ENCODE data around the gene ABCF3. TPM values are rescaled to one million over a fixed set of nuclear protein-coding genes. Genes with fewer than 3 reads are reported as not detected.

Gene ABCF3
- total RNA-seq, 1 donor from 2014 or later = 35.1 TPM

- peak overlapping the region; percentile 91 for H3K4me3 ChIP-seq (ENCODE audit: low read depth, low read length)
- no peak for DNase-seq (ENCODE audit: low read depth)
- TF ChIP-seq CTCF (conservative IDR thresholded peaks at IDR 0.05; ENCODE audit: low read depth, low read length) = no peak
Observed at GRCh38 chr3:184177331-184177731, 8.7 kb upstream of the ABCF3 start.

- H3K4me3 ChIP-seq (ENCODE audit: low read depth, low read length) = peak overlapping the region; percentile 91
- no peak for TF ChIP-seq CTCF (conservative IDR thresholded peaks at IDR 0.05; ENCODE audit: low read depth, low read length)
- DNase-seq (ENCODE audit: low read depth) = no peak
Observed at GRCh38 chr3:184177767-184178306, 8.2 kb upstream of the ABCF3 start.

DNA sequence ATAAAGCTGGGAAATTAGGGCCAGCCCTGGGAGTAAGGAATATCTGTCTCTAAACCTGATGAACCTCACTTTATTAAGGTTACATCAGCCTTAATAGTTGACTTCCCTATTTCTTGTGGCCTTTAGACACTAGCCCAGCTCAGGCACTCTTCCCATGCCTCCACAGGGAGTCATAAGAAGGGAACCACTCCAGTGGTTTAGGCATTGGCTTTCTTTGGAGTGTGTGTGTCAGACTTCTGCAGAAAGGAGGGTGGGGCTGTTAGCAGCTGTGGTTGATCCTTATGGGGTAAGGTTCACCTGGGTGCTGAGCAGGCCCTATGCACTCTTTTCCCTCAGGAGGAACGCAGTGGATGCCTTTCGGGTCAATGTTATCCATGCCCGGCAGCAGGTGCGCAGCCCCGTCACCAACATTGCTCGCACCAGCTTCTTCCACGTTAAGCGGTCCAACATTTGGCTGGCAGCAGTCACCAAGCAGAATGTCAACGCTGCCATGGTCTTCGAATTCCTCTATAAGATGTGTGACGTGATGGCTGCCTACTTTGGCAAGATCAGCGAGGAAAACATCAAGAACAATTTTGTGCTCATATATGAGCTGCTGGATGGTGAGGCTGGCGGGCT, 7.4 kb upstream of the ABCF3 start:
- no peak for TF ChIP-seq CTCF (conservative IDR thresholded peaks at IDR 0.05; ENCODE audit: low read depth, low read length)
- no peak overlapping the region for H3K4me3 ChIP-seq (ENCODE audit: low read depth, low read length)
- DNase-seq (ENCODE audit: low read depth) = no peak

DNA sequence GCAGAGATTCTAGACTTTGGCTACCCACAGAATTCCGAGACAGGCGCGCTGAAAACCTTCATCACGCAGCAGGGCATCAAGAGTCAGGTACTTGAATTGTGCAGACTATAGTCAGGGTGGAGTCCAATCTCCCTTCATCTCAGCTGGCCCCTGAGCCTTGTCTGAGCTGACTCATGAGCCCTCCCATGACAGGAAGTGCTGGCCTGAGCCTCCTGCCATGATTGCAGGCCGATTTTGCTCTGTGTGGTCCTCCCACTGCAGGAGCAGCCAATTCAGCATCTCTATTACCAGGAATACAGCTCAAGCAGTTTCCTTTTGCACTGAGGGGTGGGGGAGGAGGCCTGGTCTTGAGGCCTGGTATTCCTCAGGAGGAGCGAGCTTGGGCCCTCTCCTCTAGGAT, 5.8 kb upstream of the ABCF3 start:
- H3K4me3 ChIP-seq (ENCODE audit: low read depth, low read length) = no peak overlapping the region
- no peak for DNase-seq (ENCODE audit: low read depth)
- no peak for TF ChIP-seq CTCF (conservative IDR thresholded peaks at IDR 0.05; ENCODE audit: low read depth, low read length)

- DNase-seq (ENCODE audit: low read depth) = no peak
- H3K4me3 ChIP-seq (ENCODE audit: low read depth, low read length) = no peak overlapping the region
- no peak for TF ChIP-seq CTCF (conservative IDR thresholded peaks at IDR 0.05; ENCODE audit: low read depth, low read length)
Observed at GRCh38 chr3:184181596-184181995, 4.4 kb upstream of the ABCF3 start.

GRCh38 chr3:184183679-184184078, 2.3 kb upstream of the ABCF3 start:
- H3K4me3 ChIP-seq (ENCODE audit: low read depth, low read length) = no peak overlapping the region
- no peak for DNase-seq (ENCODE audit: low read depth)
- TF ChIP-seq CTCF (conservative IDR thresholded peaks at IDR 0.05; ENCODE audit: low read depth, low read length) = no peak

Data from epithelial cell of proximal tubule (primary cell).